ENCODE results near the gene HOATZ.

- TF ChIP-seq EZH2phosphoT487 (IDR thresholded peaks at IDR 0.05; ENCODE audit: insufficient read depth, low read depth) (no peak), EZH2 (IDR thresholded peaks at IDR 0.05; ENCODE audit: insufficient read depth, poor library complexity, severe bottlenecking) (no peak)
These were observed 37.6 kb upstream of the HOATZ start for GRCh38 chr11:111476956-111477355.
